ENCODE results near the gene RASAL3. TPM values are rescaled to one million over a fixed set of nuclear protein-coding genes. Genes with fewer than 3 reads are reported as not detected.
A peak's percentile ranks its signal among the peaks of the same experiment; 100 is the strongest.

RASAL3 gene
- total and polyA plus RNA-seq, 2 of the 4 experiments (the other 2 are of a cell fraction): 0.07 TPM; not detected in 1

GRCh38 chr19:15448778-15449619 is 15.3 kb downstream of the RASAL3 start:
- CTCF ChIA-PET: interaction anchor here (0.5 kb wide), 1 partner anchor 282 kb away, joined by 3 read pairs; no protein-coding TSS in a partner anchor
- no peaks in the 10 kb centered on the region for H3K9me3 ChIP-seq (ENCODE audit: control insufficient read depth, insufficient read depth, low read length)
- in situ Hi-C loops (cut with MboI; ENCODE audit: low sequenced_read_pairs): loop anchor here (25.0 kb wide), 1 partner anchor 887 kb away; the partner anchor contains the start of gene NDUFB7
- peak overlapping the region; percentile 96 for H2AK9ac ChIP-seq (replicated peaks; ENCODE audit: low read depth, low read length, poor library complexity)
- peak overlapping the region; percentile 45 for H4K5ac ChIP-seq (ENCODE audit: low read depth, low read length)
- dilution Hi-C loops (cut with HindIII; ENCODE audit: low sequenced_read_pairs, unreplicated experiment): no loop called here
- BruUV-seq (replicated peaks): no TSS peak
- peak overlapping the region; percentile 7; the same call in 1 of the 2 replicates for H3K27ac ChIP-seq (ENCODE audit: insufficient read depth, low read length)
- no peak overlapping the region for H2BK120ac ChIP-seq (ENCODE audit: low read depth, low read length)
- peak overlapping the region; percentile 56; the same call in 1 of the 2 replicates for H3K4ac ChIP-seq (ENCODE audit: low read depth, low read length)
- no peaks in the 10 kb centered on the region; the same call in 1 of the 2 replicates for H4K20me1 ChIP-seq (ENCODE audit: insufficient read depth, low read length)
- ATAC-seq (ENCODE audit: low read depth) (no peak), DNase-seq (no peak)
- H4K8ac ChIP-seq (ENCODE audit: low read depth in 2 of 2, low read length in 2 of 2): peak overlapping the region; percentile 11 to 81; a peak in 3 of 4 replicates
- H2BK15ac ChIP-seq (ENCODE audit: low read depth, low read length): no peak overlapping the region
- no peak overlapping the region for H2BK5ac ChIP-seq (ENCODE audit: low read depth, low read length, poor library complexity, severe bottlenecking)
- no peak overlapping the region for H4K91ac ChIP-seq (ENCODE audit: insufficient read depth, low read depth, low read length)
- H3K79me1 ChIP-seq (ENCODE audit: low read depth in 1 of 2, low read length in 2 of 2): peaks cover 0 to 6% of the 10 kb centered on the region in 2 experiments; a peak in 1 of 4 replicates
- no peaks in the 10 kb centered on the region; the same call in 1 of the 2 replicates for H3K27me3 ChIP-seq (ENCODE audit: control insufficient read depth, insufficient read depth, low read length)
- H3K56ac ChIP-seq (ENCODE audit: extremely low read depth, insufficient read depth, low read length): no peak overlapping the region
- H3K14ac ChIP-seq (replicated peaks; ENCODE audit: low read depth, low read length): peak overlapping the region; percentile 79; the same call in 1 of the 2 replicates
- POLR2A ChIA-PET (ENCODE audit: unreplicated experiment): no interaction called here
- intact Hi-C loops (cut with micrococcal nuclease): no loop called here
- no peak overlapping the region for H2BK20ac ChIP-seq (ENCODE audit: low read depth, low read length)
- H3K4me3 ChIP-seq (ENCODE audit: insufficient read depth, low read depth, low read length): peak overlapping the region; percentile 60
- H3K4me1 ChIP-seq (ENCODE audit: control insufficient read depth, insufficient read depth, low read length): peaks cover 7% of the 10 kb centered on the region; the same call in 1 of the 2 replicates
- H2AK5ac ChIP-seq (ENCODE audit: low read depth, low read length): peak overlapping the region; percentile 49; the same call in 1 of the 2 replicates
- peaks cover 17% of the 10 kb centered on the region for H3K9me1 ChIP-seq (ENCODE audit: insufficient read depth, low read length)
- H3K23ac ChIP-seq (ENCODE audit: low read depth, low read length): peak overlapping the region; percentile 64; the same call in 1 of the 2 replicates
- no peak for TF ChIP-seq MAFK (IDR thresholded peaks at IDR 0.05; ENCODE audit: low read depth, low read length)
- TF ChIP-seq BHLHE40 (IDR thresholded peaks at IDR 0.05; ENCODE audit: low read depth, low read length): no peak
- no peak for TF ChIP-seq CEBPB (IDR thresholded peaks at IDR 0.05; ENCODE audit: low read depth, low read length)
- no peak for TF ChIP-seq RFX5 (IDR thresholded peaks at IDR 0.05; ENCODE audit: low read depth, low read length)
- no peak for TF ChIP-seq FOS (IDR thresholded peaks at IDR 0.05; ENCODE audit: low read depth, low read length)
- TF ChIP-seq, protein P1, sequence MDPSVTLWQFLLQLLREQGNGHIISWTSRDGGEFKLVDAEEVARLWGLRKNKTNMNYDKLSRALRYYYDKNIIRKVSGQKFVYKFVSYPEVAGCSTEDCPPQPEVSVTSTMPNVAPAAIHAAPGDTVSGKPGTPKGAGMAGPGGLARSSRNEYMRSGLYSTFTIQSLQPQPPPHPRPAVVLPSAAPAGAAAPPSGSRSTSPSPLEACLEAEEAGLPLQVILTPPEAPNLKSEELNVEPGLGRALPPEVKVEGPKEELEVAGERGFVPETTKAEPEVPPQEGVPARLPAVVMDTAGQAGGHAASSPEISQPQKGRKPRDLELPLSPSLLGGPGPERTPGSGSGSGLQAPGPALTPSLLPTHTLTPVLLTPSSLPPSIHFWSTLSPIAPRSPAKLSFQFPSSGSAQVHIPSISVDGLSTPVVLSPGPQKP (IDR thresholded peaks at IDR 0.05; ENCODE audit: borderline replicate concordance, low read depth, low read length): no peak
- TF ChIP-seq SMC3 (IDR thresholded peaks at IDR 0.05; ENCODE audit: low read depth, low read length): no peak
- H3K4me2 ChIP-seq (ENCODE audit: low read depth, low read length): peak overlapping the region; percentile 65
- H2AFZ ChIP-seq (replicated peaks; ENCODE audit: low read length, poor library complexity): peak overlapping the region; percentile 95
- 3% methylated on average over 5 of the region's 43 CpGs; no CpG with 5 or more reads in 1 of the 2 experiments for WGBS, 2 experiments (ENCODE audit: extremely low coverage in 2 of 2, insufficient read length in 1 of 2)
- peaks cover 8% of the 10 kb centered on the region; the same call in 1 of the 2 replicates for H3K36me3 ChIP-seq (ENCODE audit: control insufficient read depth, insufficient read depth, low read length)
- no peak overlapping the region for H3K18ac ChIP-seq (ENCODE audit: low read depth, low read length)
- H3K9ac ChIP-seq (ENCODE audit: low read depth, low read length): peak overlapping the region; percentile 17; the same call in 1 of the 2 replicates
